Keratinocyte (primary cell): ENCODE data around the gene PAGR1. TPM values are rescaled to one million over a fixed set of nuclear protein-coding genes. Genes with fewer than 3 reads are reported as not detected.

Source experiments
- DNase-seq: peaks from one replicate; pipeline ENCODE4 v3.0.0-alpha.2; 2011; ENCODE audit warnings: low read depth, missing footprints, low spot score
- FAIRE-seq: peaks from 2 replicates; lab custom pipeline; 2011; peaks lifted over from hg19 to GRCh38; lab: Jason Lieb, UNC
- H2AFZ ChIP-seq: 2 replicates; pipeline ENCODE4 v1.6.0; 2012; ENCODE audit warnings: low read length, control low read depth, inconsistent platforms; ENCODE audit not compliant: control insufficient read depth
- H3K27ac ChIP-seq: 2 replicates; pipeline ENCODE4 v1.5.1; 2011; ENCODE audit warnings: low read length; ENCODE audit not compliant: control insufficient read depth, insufficient read depth
- H3K27me3 ChIP-seq: 3 replicates; pipeline ENCODE4 v1.6.0; 2011; ENCODE audit warnings: low read length; ENCODE audit not compliant: control insufficient read depth, insufficient read depth; ENCODE audit errors: extremely low read depth
- H3K36me3 ChIP-seq, 2 experiments: 2 replicates in 1 of 2; 3 replicates in 1 of 2; pipeline ENCODE4 v1.5.1; 2011; ENCODE audit warnings: low read length in 2 of 2, mild to moderate bottlenecking in 1 of 2; ENCODE audit not compliant: control insufficient read depth in 2 of 2, insufficient read depth in 2 of 2; ENCODE audit errors: extremely low read depth in 1 of 2
- H3K4me1 ChIP-seq: 3 replicates; pipeline ENCODE4 v1.5.1; 2011; ENCODE audit warnings: low read length; ENCODE audit not compliant: control insufficient read depth, insufficient read depth; ENCODE audit errors: extremely low read depth
- H3K4me2 ChIP-seq: 3 replicates; pipeline ENCODE4 v1.6.0; 2011; ENCODE audit warnings: low read depth, low read length; ENCODE audit not compliant: control insufficient read depth, insufficient read depth; ENCODE audit errors: extremely low read depth
- H3K4me3 ChIP-seq, 3 experiments: fragments of 200-600 bp in 1 of 3; sonication (generic) in 1 of 3; 2 replicates in 2 of 3; 3 replicates in 1 of 3; pipeline ENCODE4 v1.5.1; 2011 to 2016; ENCODE audit warnings: low read length in 3 of 3, mild to moderate bottlenecking in 3 of 3, control low read depth in 2 of 3, inconsistent platforms in 1 of 3, low read depth in 1 of 3, mixed read lengths in 1 of 3, mixed run types in 1 of 3, moderate library complexity in 1 of 3; ENCODE audit not compliant: control insufficient read depth in 2 of 3, insufficient read depth in 2 of 3; ENCODE audit errors: extremely low read depth in 1 of 3
- H3K79me2 ChIP-seq: 2 replicates; pipeline ENCODE4 v1.6.0; 2012; ENCODE audit warnings: low read length; ENCODE audit not compliant: control insufficient read depth, insufficient read depth
- H3K9ac ChIP-seq: 3 replicates; pipeline ENCODE4 v1.6.0; 2011; ENCODE audit warnings: low read length; ENCODE audit not compliant: control insufficient read depth, insufficient read depth; ENCODE audit errors: extremely low read depth
- H3K9me1 ChIP-seq: 3 replicates; pipeline ENCODE4 v1.6.0; 2011; ENCODE audit warnings: low read length; ENCODE audit not compliant: control insufficient read depth, insufficient read depth; ENCODE audit errors: extremely low read depth
- H3K9me3 ChIP-seq: 2 replicates; pipeline ENCODE4 v1.5.1; 2012; ENCODE audit warnings: low read depth, low read length; ENCODE audit not compliant: control insufficient read depth
- H4K20me1 ChIP-seq: 3 replicates; pipeline ENCODE4 v1.6.0; 2011; ENCODE audit warnings: low read length; ENCODE audit not compliant: control insufficient read depth, insufficient read depth; ENCODE audit errors: extremely low read depth
- CTCF ChIP-seq, 3 experiments: IDR thresholded peaks in 1 of 3; conservative IDR thresholded peaks in 1 of 3; optimal IDR thresholded peaks in 1 of 3; 2 replicates in 2 of 3; 3 replicates in 1 of 3; pipeline versions ENCODE3 to v1.5.1; 2011; ENCODE audit warnings: low read length in 3 of 3, mild to moderate bottlenecking in 3 of 3, moderate library complexity in 2 of 3, control low read depth in 1 of 3, inconsistent platforms in 1 of 3; ENCODE audit not compliant: insufficient read depth in 2 of 3; ENCODE audit errors: extremely low read depth in 1 of 3
- EZH2 ChIP-seq: IDR thresholded peaks from one replicate; pipeline ENCODE4 v1.6.1; 2012; ENCODE audit warnings: inconsistent platforms, mild to moderate bottlenecking, low read length, moderate library complexity
- dilution Hi-C: fragments of 300-500 bp; cut with MboI; formaldehyde crosslinking; loops from one replicate; pipeline ENCODE4 v1.7.0; 2020; ENCODE audit warnings: low sequenced_read_pairs; ENCODE audit not compliant: extremely low pct_ligation_motif_present
- polyA plus RNA-seq, 5 experiments: library from polyadenylated mRNA; depleted of rRNA in 3 of 5; stranded (reverse) in 3 of 5; stranded (forward) in 1 of 5; unstranded in 1 of 5; fragments of >200 nt; gene quantifications; 1 replicate in 1 of 5; 2 replicates in 3 of 5; 3 replicates in 1 of 5; pipeline versions ENCODE4 v1.2.1 to v1.2.3, GENCODE V29; 2011 to 2012; ENCODE audit warnings: missing spikeins in 2 of 5, low read depth in 1 of 5, low replicate concordance in 1 of 5

Gene PAGR1
- polyA plus RNA-seq, 1 donor (not counting 4 experiments of a cell fraction or from before 2014, with no cell fraction given) = 13.6 TPM

DNA sequence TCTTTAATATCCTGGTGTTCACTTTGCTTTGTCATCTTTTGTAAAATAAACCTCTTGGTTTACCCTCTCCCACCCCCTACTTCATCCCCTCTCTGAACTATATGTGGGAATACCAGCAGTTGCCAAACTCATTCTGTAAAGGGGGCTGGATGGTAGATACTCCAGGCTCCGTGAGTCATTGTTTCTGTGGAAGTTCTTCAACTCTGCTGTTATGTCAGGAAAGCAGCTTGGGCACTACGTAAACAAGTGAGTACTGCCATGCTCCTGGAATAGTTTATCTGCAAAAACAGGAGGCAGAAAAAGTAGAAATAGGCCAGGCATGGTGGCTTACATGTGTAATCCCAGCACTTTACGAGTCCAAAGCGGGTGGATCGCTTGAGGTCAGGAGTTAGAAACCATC lies 21.9 kb downstream of the PAGR1 start:
- H3K27me3 ChIP-seq = no peaks in the 10 kb centered on the region
- no peak overlapping the region for H2AFZ ChIP-seq
- no peaks in the 10 kb centered on the region for H3K9me1 ChIP-seq
- H3K9ac ChIP-seq = no peak overlapping the region
- FAIRE-seq = no peak
- TF ChIP-seq CTCF (optimal IDR thresholded peaks at IDR 0.05 in 1 of 3, IDR thresholded peaks at IDR 0.05 in 1 of 3, conservative IDR thresholded peaks at IDR 0.05 in 1 of 3; ENCODE audit: extremely low read depth in 1 of 3, insufficient read depth in 2 of 3, low read length in 3 of 3) = no peak
- no peak for TF ChIP-seq EZH2
- no peak for DNase-seq
- H4K20me1 ChIP-seq = no peaks in the 10 kb centered on the region
- peaks cover 23 to 49% of the 10 kb centered on the region in 2 experiments for H3K36me3 ChIP-seq
- no peaks in the 10 kb centered on the region for H3K4me1 ChIP-seq
- no peak overlapping the region for H3K27ac ChIP-seq
- H3K9me3 ChIP-seq = no peaks in the 10 kb centered on the region
- dilution Hi-C loops = no loop called here
- H3K4me2 ChIP-seq = no peak overlapping the region
- no peaks in the 10 kb centered on the region for H3K79me2 ChIP-seq
- no peak overlapping the region for H3K4me3 ChIP-seq

DNA sequence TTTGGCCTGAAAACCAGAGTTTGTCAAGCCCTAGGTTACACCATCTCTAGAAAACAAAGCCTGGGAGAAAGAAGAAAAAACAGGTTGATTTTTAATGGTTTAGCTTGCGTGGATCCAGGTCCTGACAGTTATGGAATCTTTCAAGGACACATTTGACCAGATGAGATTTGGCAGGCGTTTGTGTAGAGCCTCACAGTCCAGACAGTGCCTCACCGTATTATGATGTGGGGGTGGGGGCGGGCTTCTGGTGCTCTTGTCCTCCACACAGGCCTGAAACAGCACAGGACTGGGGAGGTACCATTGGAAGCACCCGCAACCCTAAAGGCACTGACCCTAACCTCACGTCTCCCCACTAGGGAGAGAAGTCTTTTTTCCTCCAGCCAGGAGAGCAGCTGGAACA lies 23.9 kb downstream of the PAGR1 start:
- Histone ChIP-seq H4K20me1 (no peaks in the 10 kb centered on the region), H3K4me3 (no peak overlapping the region), H3K27me3 (no peaks in the 10 kb centered on the region), H3K27ac (no peak overlapping the region), H3K4me2 (no peak overlapping the region), H3K36me3 (peaks cover 16 to 44% of the 10 kb centered on the region in 2 experiments), H3K9ac (no peak overlapping the region), H3K9me1 (no peaks in the 10 kb centered on the region), H3K9me3 (no peaks in the 10 kb centered on the region), H3K79me2 (no peaks in the 10 kb centered on the region), H3K4me1 (no peaks in the 10 kb centered on the region), H2AFZ (no peak overlapping the region)
- TF ChIP-seq CTCF (optimal IDR thresholded peaks at IDR 0.05 in 1 of 3, IDR thresholded peaks at IDR 0.05 in 1 of 3, conservative IDR thresholded peaks at IDR 0.05 in 1 of 3; ENCODE audit: extremely low read depth in 1 of 3, insufficient read depth in 2 of 3, low read length in 3 of 3) = no peak
- TF ChIP-seq EZH2 = no peak
- dilution Hi-C loops = no loop called here
- DNase-seq = no peak
- FAIRE-seq = no peak
